LHCN-M2 (cell line): ENCODE results near the gene RASAL2. TPM values are rescaled to one million over a fixed set of nuclear protein-coding genes. Genes with fewer than 3 reads are reported as not detected.
"Not testable (repeated sequence)": the region's sequence is repeated elsewhere in the genome, so short reads cannot be mapped to it uniquely, and the experiment has no call there.

Experiments
- DNase-seq: peaks from one replicate; pipeline ENCODE4 v3.0.0-alpha.2; 2012; ENCODE audit warnings: low read depth
- total RNA-seq: library from RNA; depleted of rRNA; stranded (reverse); fragments of >200 nt; gene quantifications from 2 replicates; pipeline ENCODE4 v1.2.3, GENCODE V29; 2014

The RASAL2 gene
- total RNA-seq, 1 experiment from 2014 or later: 33.0 TPM

DNA sequence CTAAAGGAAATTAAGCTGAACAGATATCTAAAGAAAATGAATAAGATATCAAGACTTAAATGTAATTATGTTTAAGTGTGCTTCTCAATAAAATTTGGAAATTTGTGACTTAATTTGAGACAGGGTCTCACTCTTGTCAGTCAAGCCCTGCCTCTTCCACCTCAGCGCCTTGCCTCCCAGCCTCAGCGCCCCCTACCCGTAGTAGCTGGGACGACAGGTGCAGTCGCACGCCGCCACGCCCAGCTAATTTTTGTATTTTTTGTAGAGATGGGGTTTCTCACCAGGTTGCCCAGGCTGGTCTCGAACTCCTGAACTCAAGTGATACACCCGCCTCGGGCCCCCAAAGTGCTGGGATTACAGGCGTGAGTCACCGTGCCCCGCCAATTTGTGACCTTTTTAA is 285.9 kb downstream of the RASAL2 start:
- no peak for DNase-seq

DNA sequence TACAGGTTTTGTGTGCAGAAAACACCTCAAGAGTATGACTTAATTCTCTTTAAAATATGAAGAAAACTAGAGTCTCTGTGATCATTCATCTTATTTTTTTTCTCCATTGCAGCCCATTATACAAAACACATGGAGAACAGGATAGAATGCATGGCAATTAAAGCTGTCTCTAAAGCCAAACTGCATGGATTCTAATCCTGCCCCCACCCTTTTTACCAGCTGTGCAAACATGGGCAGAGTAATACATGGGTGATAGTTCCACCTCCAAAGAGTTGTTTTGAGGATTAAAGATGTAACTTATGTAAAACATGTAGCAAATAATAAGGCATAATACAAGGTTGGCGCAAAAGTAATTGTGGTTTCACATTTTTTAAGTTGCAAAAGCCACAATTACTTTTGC is 288.5 kb downstream of the RASAL2 start:
- no peak for DNase-seq

DNA sequence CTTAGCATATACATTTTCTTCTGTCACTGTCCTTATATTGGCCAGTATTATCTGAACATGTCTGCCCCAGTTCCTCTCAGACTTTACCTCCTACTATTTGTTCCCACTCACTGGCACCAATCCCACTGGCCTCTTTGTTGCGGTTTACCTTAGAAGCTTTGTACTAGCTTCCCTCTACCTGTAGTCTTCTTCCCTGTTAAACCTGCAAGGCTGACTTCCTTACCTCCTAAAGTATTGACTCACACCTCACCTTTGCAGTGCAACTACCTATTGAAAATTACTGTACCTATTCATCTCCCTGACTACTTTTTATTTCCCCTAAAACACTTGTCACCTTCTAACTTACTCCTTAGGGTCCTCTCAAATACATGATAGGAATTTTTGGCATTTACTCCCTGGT is 291.8 kb downstream of the RASAL2 start:
- no peak for DNase-seq

DNA sequence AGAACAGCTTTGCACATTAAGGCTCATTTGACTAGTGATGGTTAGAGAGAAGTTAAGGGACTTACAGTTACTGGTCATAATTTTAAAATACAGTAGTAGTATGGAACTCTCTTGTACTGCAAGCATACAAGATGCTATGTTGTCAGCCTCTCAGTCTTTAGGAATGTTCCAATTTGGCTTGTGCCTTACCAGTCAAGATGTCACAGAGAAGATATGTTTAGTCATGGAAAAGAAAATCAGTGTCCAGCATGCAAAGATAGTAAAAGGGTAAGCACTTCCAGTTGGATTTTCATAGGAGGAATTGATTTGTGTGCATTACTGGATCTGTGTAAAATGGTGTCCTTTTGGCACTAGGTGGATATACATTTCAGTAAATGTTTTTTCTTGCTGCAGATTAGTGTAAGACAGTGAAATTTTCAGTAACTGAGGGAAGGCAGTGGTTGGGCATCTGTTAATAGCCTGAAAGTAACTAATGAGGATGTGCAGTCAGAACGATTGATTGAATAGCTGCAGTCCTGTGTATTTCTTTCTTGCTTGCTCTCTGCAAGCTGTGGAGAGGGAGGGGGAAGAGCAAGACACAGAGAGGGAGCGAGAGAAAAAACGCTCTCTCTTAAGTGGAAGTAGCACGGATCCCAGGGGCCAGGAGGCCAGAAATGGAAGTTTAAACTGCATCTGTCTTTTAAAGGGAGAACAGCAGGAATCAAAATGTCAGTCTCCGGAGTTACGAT is 294.7 kb downstream of the RASAL2 start:
- DNase-seq: no peak

DNA sequence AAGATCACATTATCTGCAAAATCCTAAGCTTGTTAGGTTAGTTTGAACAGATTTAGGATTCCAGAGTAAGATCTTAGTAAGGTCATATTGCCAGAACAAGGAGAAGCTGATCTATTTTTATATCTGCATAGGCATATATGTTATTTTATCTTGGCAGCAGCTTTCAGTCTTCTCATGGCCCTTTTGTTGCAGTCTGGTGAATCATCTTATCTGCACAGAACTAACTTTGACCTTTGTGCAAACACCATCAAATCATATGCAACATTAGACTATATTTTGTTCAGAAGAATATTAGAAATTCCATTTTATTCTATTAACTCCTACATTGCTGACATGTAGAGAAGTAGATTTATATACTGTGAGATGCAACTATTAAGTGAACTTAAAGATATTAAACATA is 295.5 kb downstream of the RASAL2 start:
- no peak for DNase-seq

DNA sequence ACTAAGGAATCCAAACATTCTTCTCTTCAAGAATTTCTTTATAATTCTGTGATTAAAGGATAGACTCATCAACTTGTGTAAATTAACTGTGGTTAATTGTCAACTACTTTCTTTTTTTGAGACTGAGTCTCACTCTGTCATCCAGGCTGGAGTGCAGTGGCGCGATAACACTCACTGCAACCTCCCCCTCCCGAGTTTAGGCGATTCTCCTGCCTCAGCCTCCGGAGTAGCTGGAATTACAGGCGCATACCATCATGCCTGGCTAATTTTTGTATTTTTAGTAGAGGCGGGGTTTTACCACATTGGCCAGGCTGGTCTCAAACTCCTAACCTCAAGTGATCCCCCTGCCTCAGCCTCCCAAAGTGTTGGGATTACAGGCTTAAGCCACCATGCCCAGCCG is 296.4 kb downstream of the RASAL2 start:
- DNase-seq: not testable (repeated sequence)

DNA sequence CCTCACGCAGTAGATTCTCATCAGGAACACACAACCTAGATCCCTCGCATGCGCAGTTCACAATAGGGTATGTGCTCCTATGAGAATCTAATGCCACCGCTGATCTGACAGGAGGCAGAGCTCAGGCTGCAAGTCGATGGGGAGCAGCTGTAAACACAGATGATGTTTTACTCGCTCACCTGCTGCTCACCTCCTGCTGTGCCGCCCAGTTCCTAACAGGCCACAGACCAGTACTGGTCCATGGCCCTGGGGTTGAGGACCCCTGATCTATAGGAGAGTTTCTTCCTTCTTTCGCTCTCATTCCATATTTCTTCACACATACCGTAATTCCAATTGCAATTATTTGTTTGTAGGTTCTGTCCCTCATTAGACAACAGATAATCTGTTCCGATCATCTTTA is 299.5 kb downstream of the RASAL2 start:
- no peak for DNase-seq

DNA sequence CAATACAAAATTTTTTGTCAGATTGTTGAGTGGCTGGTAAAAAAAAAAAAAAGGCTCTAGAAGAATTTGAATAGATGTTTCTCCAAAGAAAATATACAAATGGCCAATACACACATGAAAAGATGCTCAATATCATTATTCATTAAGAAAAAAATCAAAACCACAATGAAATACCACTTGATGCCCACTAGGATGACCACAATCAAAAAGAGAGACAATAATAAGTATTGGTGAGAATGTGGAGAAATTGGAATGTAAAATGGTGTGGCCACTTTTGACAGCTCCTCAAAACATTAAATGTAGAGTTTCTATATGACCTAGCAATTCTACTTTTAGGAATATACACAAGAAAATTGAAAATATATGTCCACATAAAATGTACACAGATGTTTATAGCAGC is 302.9 kb downstream of the RASAL2 start:
- DNase-seq: no peak

DNA sequence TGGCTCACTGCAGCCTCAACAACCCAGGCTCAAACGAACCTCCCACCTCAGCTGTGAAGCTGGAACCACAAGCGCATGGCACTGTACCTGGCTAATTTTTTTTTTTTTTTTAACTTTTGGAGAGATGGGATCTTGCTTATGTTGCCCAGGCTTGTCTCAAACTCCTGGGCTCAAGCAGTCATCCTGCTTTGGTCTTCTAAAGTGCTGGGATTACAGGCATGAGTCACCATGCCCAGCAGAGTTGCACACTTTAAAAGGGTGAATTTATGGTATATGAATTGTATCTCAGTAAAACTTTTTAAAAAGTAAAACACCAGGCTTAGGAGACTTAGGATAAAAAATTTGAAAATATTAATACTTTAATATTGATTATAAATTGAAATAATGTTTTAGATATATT is 303.8 kb downstream of the RASAL2 start:
- DNase-seq: peak; percentile 52

DNA sequence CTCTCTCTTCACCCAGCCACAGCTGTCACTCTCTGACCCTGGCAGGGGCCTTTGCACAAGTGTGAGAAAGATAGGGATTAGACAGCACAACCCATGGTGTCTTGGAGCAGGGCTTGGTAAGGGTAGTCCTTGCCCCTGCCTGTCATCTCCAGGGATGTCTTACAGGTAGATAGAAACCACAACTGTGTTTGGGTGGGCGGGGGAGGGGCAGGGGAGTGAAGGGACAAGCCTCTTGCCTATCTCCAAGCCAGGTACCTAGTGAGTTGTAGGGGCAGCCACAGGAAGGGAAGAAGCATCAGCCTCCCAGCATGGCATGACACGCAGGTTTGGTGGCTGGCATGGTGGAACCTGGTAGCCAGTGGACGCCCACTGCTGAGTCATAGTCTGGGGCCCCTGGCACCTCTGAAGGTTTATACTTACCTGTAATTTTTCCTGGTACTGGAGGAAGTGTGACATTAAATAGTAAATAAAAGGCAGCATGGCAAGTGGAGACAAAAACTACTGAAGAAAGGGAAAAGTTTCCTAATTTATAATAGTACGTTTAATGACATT is 305.3 kb downstream of the RASAL2 start:
- no peak for DNase-seq

DNA sequence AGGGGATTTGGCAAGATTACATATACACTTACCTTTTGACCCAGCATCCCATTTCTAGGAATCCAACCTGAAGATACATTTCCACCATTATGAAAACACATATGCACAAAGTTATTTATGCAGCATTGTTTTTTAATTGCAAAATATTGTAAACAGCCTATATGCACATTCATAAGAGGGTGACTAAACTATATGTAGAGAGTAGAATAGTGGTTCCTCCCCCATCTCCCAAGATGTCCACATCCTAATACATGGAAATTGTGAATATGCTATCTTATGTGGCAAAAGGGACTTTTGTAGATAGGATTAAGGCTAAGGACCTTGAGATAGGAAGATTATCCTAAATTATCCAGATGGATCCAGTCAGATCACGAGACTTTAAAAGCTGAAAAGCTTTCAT is 311.2 kb downstream of the RASAL2 start:
- no peak for DNase-seq

DNA sequence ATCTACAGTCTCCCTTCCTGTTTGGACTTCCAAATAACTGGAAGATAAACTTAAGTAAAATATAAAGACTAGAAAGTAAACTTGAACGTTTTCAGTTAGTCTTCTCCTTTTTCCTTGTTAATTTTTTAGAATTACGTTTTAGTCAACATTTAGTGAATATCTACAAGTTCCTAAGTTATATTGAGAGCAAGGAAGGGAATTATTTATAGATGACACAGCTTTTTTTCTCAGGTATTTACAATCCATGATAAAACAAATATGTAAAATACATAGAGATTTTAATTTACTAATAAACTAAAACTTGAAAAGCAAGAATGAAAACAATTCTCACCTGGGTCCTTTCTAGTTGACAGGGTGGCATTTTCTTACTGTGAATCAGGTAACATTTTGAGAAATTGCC is 313.3 kb downstream of the RASAL2 start:
- no peak for DNase-seq

DNA sequence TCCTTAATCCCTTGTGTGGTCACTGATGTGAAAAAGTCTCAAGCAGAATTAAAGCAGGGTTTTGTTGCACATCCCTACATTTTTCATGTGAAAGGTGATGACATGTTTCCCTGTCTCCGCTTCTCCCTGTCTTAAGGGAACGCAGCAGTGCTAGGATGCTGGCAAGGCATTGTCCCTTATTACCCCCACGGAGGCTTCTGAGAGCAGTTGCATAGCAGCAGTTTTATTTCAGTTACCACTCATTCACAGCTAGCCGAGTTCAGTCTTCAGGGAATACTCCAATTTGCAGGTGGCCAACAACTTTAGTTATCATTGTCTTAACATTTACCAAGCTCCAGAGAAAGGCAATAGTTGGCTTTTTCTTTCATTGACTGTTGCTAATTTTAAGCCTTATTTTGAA is 313.8 kb downstream of the RASAL2 start:
- no peak for DNase-seq

DNA sequence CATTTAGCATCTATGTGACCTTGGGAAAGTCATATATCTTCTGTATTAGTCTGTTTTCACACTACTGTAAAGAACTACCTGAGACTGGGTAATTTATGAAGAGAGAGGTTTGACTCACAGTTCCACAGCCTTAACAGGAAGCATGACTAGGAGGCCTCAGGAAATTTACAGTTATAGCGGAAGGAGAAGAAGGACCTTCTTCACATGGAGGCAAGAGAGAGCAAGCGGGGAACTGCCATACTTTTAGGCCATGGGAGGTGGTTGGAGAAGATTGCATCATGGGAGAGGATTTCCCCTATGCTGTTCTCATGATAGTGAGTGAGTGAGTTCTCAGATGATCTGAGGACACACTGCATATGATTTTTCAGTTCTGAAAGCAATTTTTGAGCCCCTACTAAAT is 315.0 kb downstream of the RASAL2 start:
- DNase-seq: no peak

DNA sequence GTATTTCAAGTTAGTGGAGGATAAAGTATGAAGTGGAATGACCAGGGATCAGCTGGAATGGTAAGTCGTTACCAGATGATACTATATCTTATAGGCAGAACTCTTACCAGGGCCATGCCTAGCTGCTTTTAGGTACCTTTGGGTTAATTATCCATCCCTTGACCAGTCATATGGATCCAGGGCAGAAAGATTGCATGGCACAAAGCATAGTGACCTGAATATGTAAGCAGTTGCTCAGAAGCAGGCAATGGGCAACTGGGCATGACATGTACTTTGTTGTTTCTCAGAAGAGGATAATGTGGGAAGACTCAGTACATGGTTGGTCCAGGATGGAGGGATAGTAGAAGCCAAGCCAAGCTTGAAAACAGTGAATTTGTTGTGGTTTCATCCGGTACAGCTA is 315.6 kb downstream of the RASAL2 start:
- DNase-seq: no peak

DNA sequence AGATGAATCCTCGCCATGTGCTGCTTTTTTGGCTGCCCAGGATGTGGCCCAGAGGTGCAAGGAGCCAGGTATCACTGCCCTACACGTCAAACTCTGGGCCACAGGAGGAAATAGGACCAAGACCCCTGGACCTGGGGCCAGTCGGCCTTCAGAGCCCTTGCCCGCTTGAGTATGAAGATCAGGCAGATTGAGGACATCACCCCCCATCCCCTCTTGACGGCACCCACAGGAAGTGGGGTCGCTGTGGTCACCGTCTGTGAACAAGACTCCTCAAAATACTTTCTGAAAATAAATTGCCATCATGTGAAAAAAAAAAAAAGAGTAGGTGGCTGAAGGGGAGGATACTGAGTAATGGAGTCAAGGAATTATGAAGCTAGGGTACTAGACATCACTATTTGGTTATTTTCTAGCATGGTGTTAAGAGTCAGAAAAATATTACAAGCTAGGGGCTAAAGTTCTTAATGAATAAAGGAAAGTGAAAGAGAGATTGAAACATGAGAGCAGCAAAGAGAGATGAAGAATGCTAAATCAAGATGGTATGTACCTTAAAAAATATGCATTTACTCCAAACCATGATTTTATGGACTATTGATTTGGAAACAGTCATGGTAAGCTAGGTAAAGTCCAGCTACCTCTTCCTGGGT is 318.0 kb downstream of the RASAL2 start:
- DNase-seq: no peak

DNA sequence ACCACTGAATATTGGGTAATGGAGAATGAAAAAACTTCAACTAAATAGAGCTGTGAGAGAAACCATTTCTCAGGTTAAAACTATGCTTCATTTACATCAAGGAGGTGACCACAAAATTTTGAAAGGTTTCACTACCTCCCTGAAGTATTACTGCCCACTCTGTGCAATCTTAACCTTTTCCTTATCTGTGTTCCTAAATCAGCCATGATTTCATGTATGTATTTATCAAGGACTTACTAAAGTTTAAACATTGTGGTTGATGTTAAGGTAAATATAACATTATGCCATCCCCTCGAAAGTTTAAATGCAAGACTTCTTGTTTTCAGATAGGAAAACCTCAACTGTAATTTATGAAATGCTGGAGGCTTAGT is 318.5 kb downstream of the RASAL2 start:
- DNase-seq: no peak

DNA sequence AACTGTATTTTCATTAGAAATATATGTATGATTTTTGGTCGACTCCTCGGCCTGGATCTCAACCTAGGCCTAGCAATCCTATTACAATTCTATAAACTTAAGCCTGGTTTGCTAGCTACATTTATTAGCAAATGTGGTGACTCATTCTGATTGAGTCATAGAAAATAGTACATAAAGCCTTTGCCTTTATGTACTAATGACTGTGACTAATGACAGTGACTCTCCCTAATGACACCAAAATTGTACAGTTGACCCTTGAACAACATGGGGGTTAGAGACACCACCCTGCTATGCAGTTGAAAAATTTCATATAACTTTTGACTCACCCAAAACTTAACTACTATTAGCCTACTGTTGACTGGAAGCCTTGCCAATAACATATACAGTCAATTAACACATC is 324.0 kb downstream of the RASAL2 start:
- DNase-seq: peak; percentile 87

DNA sequence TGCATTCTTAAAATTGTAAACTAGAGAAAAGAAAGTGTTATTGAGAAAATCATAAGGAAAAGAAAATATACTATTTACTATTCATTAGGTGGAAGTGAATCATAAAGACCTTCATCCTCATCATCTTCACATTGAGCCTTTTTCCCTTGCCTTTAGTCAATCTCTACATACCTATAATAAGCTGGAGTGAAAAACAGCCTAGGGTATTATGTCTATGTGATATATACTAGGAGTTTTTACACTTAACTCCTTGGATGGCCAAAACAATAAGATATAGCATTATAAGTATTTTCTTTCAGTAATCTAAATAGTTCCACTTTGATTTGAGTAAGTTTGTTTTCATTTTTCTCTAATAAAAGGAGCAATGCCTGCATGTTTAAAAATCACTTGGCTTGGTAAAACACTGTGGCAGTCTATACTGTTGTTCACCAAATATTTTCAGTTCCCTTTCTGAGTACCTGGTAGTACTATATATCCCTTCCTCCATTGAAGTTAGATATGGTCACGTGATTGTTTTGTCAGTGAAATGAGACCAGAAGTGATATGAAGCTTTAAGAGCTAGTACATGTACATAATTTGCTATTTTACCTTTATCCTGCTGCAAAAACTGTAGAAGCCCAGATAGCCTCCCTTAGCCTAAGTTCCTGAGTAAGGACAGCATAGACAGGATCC is 324.5 kb downstream of the RASAL2 start:
- DNase-seq: no peak

DNA sequence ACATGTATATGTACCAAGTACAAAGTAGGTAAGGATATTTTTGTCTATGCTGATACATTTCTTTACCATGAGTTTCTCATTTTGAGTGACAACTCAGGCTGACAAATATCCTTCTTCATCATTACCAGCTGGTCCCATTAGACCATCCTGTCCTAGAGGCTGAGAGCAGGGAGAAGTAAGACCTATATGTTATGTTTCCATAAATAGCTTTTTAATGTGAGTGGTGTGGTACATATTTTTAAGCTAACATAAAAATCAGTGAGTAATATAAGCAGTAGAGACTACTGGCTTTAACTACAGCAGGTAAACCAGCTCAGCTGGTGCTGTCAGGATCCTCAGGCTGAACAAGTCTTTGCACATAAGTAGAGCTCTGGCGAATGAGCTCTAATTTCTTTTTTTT is 340.5 kb downstream of the RASAL2 start:
- DNase-seq: no peak

DNA sequence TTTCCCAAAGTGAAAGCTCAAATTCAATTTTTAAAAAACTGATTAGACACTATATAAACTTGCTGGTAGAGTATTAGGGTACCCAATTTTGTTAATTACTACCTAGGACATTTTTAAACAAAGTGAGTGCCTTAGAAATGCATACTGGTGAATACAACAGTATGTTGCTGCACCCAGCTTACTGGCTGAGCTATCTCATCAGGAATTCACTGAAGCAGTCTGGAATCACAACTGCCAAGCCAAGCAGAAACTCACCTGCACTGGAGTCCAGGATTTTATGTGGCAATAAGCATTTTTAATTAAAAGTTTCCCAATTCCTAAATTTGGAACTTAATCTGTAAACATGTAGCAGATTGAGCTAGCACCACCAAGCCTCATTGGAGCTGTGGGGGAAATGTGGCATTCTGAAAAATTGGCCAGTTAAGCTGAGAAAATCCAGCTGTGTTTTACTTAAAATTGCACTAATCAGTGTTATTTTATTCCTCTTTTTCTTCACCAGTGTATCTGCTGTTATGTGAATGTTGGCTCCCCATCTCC is 341.1 kb downstream of the RASAL2 start:
- DNase-seq: no peak

DNA sequence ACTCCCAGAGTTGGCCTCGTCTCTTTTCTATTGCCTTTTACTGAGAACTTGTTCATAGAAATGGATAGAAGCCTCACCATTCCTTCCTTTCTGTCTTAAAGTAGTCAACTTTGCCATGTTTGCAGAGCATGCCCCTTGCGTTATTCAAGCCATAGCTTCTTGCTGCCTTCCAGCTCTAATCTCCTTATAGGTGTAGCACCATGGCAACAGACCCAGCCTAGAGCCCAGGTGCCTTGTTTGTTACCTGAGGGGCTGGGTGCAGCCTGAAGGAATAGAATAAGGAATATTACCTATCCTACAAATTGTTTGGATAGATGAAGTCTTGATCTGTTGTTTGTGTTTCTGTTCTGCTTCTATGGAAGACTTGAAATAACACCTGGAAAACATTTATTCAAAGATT is 343.0 kb downstream of the RASAL2 start:
- DNase-seq: no peak

DNA sequence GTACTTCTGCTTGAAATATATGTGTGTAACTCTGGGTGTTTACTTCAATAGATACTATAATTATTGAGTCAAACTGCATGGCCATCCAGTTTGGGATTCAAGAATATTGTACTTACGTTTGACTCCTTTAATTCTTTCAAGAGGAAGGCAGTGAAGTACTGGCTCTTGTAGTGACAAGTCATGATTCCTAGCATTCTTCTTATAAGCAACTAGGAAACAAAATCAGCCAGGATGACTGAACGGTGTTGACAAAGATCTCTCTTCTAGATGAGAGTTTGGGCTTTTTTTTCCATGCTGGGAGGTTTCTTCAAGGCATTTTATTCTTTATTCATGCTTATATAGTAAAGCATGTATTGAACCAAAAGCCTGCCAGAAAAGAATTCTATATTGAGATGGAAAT is 344.5 kb downstream of the RASAL2 start:
- no peak for DNase-seq
